MG63 (cell line): ENCODE measurements around the gene NECTIN3. TPM values are rescaled to one million over a fixed set of nuclear protein-coding genes. Genes with fewer than 3 reads are reported as not detected.

Experiments used
- DNase-seq: peaks from one replicate; pipeline ENCODE4 v3.0.0-alpha.2; 2020
- H3K27me3 ChIP-seq: fragments of 250-450 bp; sonication (Bioruptor Pico); 2 replicates; pipeline ENCODE4 v1.5.1; 2020; ENCODE audit warnings: mild to moderate bottlenecking, moderate library complexity
- H3K36me3 ChIP-seq: fragments of 250-450 bp; sonication (Bioruptor Pico); 2 replicates; pipeline ENCODE4 v1.5.1; 2020; ENCODE audit warnings: mild to moderate bottlenecking, moderate library complexity
- H3K4me3 ChIP-seq: fragments of 250-450 bp; sonication (Bioruptor Pico); 2 replicates; pipeline ENCODE4 v1.5.1; 2020; ENCODE audit warnings: mild to moderate bottlenecking, moderate library complexity
- H3K9me3 ChIP-seq: fragments of 250-450 bp; sonication (Bioruptor Pico); 2 replicates; pipeline ENCODE4 v1.5.1; 2020; ENCODE audit warnings: mild to moderate bottlenecking, moderate library complexity
- total RNA-seq: library from RNA; depleted of rRNA; stranded (reverse); fragments of >200 nt; shearing (Covaris generic); gene quantifications from 2 replicates; pipeline ENCODE4 v1.2.3, GENCODE V29; 2014; ENCODE audit warnings: low replicate concordance; rRNA removed

The NECTIN3 gene, protein sequence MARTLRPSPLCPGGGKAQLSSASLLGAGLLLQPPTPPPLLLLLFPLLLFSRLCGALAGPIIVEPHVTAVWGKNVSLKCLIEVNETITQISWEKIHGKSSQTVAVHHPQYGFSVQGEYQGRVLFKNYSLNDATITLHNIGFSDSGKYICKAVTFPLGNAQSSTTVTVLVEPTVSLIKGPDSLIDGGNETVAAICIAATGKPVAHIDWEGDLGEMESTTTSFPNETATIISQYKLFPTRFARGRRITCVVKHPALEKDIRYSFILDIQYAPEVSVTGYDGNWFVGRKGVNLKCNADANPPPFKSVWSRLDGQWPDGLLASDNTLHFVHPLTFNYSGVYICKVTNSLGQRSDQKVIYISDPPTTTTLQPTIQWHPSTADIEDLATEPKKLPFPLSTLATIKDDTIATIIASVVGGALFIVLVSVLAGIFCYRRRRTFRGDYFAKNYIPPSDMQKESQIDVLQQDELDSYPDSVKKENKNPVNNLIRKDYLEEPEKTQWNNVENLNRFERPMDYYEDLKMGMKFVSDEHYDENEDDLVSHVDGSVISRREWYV
- 23.0 and 36.9 TPM in 2 replicates for total RNA-seq

- H3K27me3 ChIP-seq: no peaks in the 10 kb centered on the region
- no peaks in the 10 kb centered on the region for H3K36me3 ChIP-seq
- no peaks in the 10 kb centered on the region for H3K9me3 ChIP-seq
- DNase-seq: peak; percentile 98
- H3K4me3 ChIP-seq: peak within 1 kb of the TSS; percentile 89
Measured at GRCh38 chr3:111071257-111072030, at the start of gene NECTIN3. TSS of gene NECTIN3 (plus strand) at chr3:111071816. CDS start at chr3:111072018, 202 bp downstream.

GRCh38 chr3:111027868-111028267 lies 43.7 kb upstream of the NECTIN3 start:
- Histone ChIP-seq H3K36me3 (no peaks in the 10 kb centered on the region), H3K4me3 (no peak overlapping the region), H3K9me3 (no peaks in the 10 kb centered on the region), H3K27me3 (no peaks in the 10 kb centered on the region)
- DNase-seq: no peak

GRCh38 chr3:111031538-111031937 lies 40.1 kb upstream of the NECTIN3 start:
- DNase-seq: no peak
- H3K9me3 ChIP-seq: no peaks in the 10 kb centered on the region
- H3K4me3 ChIP-seq: no peak overlapping the region
- H3K27me3 ChIP-seq: no peaks in the 10 kb centered on the region
- no peaks in the 10 kb centered on the region for H3K36me3 ChIP-seq

GRCh38 chr3:111032677-111033076 lies 38.9 kb upstream of the NECTIN3 start:
- DNase-seq: no peak
- Histone ChIP-seq H3K9me3 (0 out of 2 replicates have a peak, but pooled peaks cover 5% of the 10 kb centered on the region), H3K36me3 (no peaks in the 10 kb centered on the region), H3K27me3 (no peaks in the 10 kb centered on the region), H3K4me3 (no peak overlapping the region)

GRCh38 chr3:111033470-111034050 lies 38.1 kb upstream of the NECTIN3 start:
- Histone ChIP-seq H3K27me3 (no peaks in the 10 kb centered on the region), H3K4me3 (no peak overlapping the region), H3K9me3 (0 out of 2 replicates have a peak, but pooled peaks cover 5% of the 10 kb centered on the region), H3K36me3 (no peaks in the 10 kb centered on the region)
- DNase-seq: no peak

DNA sequence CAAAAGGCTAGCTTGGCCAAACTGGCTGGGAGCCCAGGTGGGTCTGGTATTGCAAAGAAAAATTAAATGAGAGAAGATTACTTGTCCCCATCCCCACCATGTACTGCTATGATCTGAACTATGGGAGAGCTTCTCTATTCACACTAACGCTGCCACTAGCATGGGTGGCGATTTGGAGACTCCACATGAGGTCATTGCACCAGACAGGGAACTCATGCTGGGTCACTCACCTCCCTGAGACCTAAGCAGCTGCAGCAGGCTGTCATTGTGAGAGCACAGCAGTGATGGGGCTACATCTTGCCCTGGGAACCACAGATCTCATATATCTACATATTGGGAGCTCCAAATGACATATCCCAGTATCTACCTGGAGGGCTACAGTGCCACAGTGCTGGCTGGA lies 36.3 kb upstream of the NECTIN3 start:
- Histone ChIP-seq H3K36me3 (no peaks in the 10 kb centered on the region), H3K9me3 (0 out of 2 replicates have a peak, but pooled peaks cover 5% of the 10 kb centered on the region), H3K4me3 (no peak overlapping the region), H3K27me3 (no peaks in the 10 kb centered on the region)
- DNase-seq: no peak

DNA sequence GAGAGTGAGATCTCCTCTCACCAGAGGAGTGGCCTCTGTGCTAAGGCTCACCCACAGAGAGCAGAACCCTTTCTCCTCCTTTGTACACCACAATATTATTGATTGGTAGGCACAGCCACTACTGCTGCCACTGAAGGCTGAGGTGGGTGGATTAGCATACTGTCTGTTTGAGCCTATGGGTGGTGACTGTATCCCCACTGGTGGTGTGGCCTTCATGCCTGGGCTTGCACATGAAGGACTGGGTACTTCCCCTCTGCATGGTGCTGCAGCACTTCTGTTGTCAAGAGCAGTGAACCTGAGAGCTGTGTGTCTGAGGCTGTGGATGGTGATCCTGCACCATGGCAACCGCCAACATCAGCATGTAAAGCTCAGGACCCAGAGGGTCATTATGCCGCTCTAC lies 35.7 kb upstream of the NECTIN3 start:
- Histone ChIP-seq H3K36me3 (no peaks in the 10 kb centered on the region), H3K27me3 (no peaks in the 10 kb centered on the region)

GRCh38 chr3:111040959-111041358 lies 30.7 kb upstream of the NECTIN3 start:
- Histone ChIP-seq H3K4me3 (no peak overlapping the region), H3K9me3 (0 out of 2 replicates have a peak, but pooled peaks cover 5% of the 10 kb centered on the region), H3K36me3 (no peaks in the 10 kb centered on the region), H3K27me3 (no peaks in the 10 kb centered on the region)
- no peak for DNase-seq

More for the DNA sequence above, 35.7 kb upstream of the NECTIN3 start:
- no peak for DNase-seq
- Histone ChIP-seq H3K9me3 (0 out of 2 replicates have a peak, but pooled peaks cover 5% of the 10 kb centered on the region), H3K4me3 (no peak overlapping the region)

DNA sequence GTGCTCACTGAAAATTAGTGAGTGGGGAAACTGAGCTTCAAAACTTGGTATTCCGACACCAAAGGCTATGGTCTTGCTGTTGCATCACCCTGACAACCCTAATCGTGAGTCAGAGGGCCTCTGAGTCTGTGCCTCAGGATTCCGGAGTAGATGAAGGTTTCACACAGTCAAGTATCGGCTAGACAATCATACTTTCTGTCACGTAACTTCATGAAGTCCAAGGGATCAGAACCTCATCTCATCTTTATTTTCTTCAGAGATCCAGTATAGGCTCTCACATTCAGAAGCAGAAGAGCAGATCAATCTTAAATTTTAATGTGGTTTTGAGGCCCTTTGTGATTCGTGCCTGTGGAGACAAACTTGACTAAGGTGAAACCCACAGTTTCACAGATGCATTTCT lies 26.1 kb upstream of the NECTIN3 start:
- H3K36me3 ChIP-seq: no peaks in the 10 kb centered on the region
- no peaks in the 10 kb centered on the region for H3K9me3 ChIP-seq
- H3K27me3 ChIP-seq: no peaks in the 10 kb centered on the region
- DNase-seq: no peak
- no peak overlapping the region for H3K4me3 ChIP-seq

DNA sequence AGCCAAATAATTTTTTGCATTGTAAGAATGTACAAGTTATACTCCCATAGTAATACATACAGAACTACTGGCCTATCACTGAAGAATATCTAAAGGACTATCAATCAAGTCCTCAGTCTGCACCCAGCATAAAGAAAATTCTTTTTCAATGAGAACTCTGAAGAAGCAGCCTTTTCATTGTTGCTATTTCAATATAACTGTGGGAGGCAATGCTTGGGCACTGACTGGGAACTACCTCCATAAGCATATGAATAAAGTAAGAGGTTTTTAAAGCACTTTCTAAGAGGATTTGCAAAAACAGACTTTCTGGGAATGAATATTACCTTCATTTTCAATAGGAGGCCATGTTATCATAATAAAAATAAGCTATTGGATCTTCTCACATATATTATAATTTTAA lies 24.6 kb upstream of the NECTIN3 start:
- DNase-seq: no peak
- Histone ChIP-seq H3K9me3 (no peaks in the 10 kb centered on the region), H3K4me3 (no peak overlapping the region), H3K36me3 (no peaks in the 10 kb centered on the region), H3K27me3 (no peaks in the 10 kb centered on the region)

GRCh38 chr3:111047812-111048435 lies 23.7 kb upstream of the NECTIN3 start:
- H3K27me3 ChIP-seq: no peaks in the 10 kb centered on the region
- no peaks in the 10 kb centered on the region for H3K9me3 ChIP-seq
- no peak for DNase-seq
- no peak overlapping the region for H3K4me3 ChIP-seq
- no peaks in the 10 kb centered on the region for H3K36me3 ChIP-seq

DNA sequence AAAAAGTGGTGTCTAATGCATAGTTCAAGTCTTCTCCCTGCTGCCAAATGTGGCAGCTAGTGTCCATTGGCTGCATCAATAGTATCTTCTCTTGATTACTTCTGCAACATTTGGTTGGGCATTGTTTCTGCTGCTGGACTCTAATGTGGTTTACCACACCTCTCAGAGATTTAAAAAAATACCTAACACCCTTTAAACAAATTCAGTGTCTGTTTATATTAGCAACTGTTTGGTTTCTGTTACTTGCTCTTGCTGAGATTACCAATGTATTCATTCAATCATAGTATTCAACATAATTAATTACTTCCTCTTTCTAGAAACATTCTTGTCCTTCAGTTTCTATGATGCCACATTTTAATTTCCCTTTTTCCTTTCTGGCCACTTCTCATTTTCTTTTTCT lies 20.3 kb upstream of the NECTIN3 start:
- H3K9me3 ChIP-seq: no peaks in the 10 kb centered on the region
- no peak for DNase-seq
- H3K36me3 ChIP-seq: no peaks in the 10 kb centered on the region
- no peak overlapping the region for H3K4me3 ChIP-seq
- H3K27me3 ChIP-seq: no peaks in the 10 kb centered on the region

- H3K4me3 ChIP-seq: no peak overlapping the region
- no peak for DNase-seq
- H3K9me3 ChIP-seq: no peaks in the 10 kb centered on the region
- no peaks in the 10 kb centered on the region for H3K27me3 ChIP-seq
- no peaks in the 10 kb centered on the region for H3K36me3 ChIP-seq
Measured at GRCh38 chr3:111068574-111068973, 3.0 kb upstream of the NECTIN3 start.

DNA sequence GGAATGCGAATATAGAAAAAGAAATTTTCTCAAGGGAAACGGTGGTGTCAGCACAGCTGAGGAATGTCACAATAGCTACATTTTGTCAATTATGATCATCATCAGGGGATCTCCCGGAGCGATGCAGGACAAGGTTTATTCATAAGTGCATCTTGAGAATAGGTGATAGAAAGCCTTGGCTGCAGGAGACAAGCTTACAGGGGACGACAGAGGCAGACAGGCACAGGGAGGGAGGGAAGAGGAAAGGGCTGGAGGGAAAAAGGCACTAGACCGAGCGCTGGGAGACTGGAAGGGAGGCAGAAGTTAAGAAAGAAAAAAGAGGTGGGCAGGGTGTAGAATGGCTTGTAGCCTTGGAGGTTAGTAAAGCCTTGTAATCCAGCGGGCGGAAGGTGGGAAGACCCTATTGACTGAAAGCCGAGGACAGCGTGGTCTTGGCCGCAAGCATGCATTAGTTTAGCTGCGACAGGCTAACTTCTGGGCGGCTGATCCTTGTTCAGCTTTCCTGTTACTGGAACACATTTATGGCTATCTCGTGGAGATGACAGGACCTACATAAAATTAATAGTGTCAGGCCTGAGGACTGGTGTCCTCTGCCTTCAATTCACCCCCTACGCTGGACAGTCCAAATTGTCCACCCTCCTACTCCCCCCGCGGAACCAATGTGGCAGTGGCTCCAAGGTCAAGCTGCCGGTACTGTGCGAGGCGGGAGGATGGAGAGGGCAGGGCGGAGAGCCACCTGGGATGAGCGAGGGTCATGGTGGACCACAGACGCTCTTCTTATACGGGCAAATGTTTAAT lies 1.4 kb upstream of the NECTIN3 start:
- Histone ChIP-seq H3K4me3 (peak overlapping the region; percentile 89), H3K9me3 (no peaks in the 10 kb centered on the region), H3K27me3 (no peaks in the 10 kb centered on the region), H3K36me3 (no peaks in the 10 kb centered on the region)
- peak; percentile 22 for DNase-seq

GRCh38 chr3:111070772-111071256 lies 802 bp upstream of the NECTIN3 start:
- Histone ChIP-seq H3K9me3 (no peaks in the 10 kb centered on the region), H3K36me3 (no peaks in the 10 kb centered on the region), H3K4me3 (peak overlapping the region; percentile 89), H3K27me3 (no peaks in the 10 kb centered on the region)
- DNase-seq: no peak
